Mammary epithelial cell (primary cell): ENCODE measurements around the gene CAPN2.

Experiments
- CTCF ChIP-seq, 2 donors: IDR thresholded peaks in 1 of 2; conservative IDR thresholded peaks in 1 of 2; 2 replicates each; pipeline ENCODE4 v1.5.1; 2011 to 2012; ENCODE audit warnings: inconsistent platforms in 2 of 2, low read length in 2 of 2, mild to moderate bottlenecking in 2 of 2, control low read depth in 1 of 2, low read depth in 1 of 2; ENCODE audit not compliant: insufficient read depth in 1 of 2; ENCODE audit errors: extremely low read depth in 1 of 2
- EZH2 ChIP-seq: IDR thresholded peaks from 2 replicates; pipeline ENCODE4 v1.6.1; 2012; ENCODE audit warnings: low read length, inconsistent platforms, borderline replicate concordance

- TF ChIP-seq CTCF (conservative IDR thresholded peaks at IDR 0.05 in 1 of 2, IDR thresholded peaks at IDR 0.05 in 1 of 2; ENCODE audit: extremely low read depth in 1 of 2, insufficient read depth in 1 of 2, low read depth in 1 of 2, low read length in 2 of 2) (no peak), EZH2 (no peak)
Observed at GRCh38 chr1:223669003-223669795, 43.1 kb upstream of the CAPN2 start.
